GM21619 (cell line): ENCODE data around the gene LAMA1.

ENCODE experiments used
- ATAC-seq: cut with Tn5 transposase; IDR thresholded peaks from one replicate; pipeline ENCODE4 v1.9.1; 2021; ENCODE audit not compliant: unreplicated experiment

Gene LAMA1

DNA sequence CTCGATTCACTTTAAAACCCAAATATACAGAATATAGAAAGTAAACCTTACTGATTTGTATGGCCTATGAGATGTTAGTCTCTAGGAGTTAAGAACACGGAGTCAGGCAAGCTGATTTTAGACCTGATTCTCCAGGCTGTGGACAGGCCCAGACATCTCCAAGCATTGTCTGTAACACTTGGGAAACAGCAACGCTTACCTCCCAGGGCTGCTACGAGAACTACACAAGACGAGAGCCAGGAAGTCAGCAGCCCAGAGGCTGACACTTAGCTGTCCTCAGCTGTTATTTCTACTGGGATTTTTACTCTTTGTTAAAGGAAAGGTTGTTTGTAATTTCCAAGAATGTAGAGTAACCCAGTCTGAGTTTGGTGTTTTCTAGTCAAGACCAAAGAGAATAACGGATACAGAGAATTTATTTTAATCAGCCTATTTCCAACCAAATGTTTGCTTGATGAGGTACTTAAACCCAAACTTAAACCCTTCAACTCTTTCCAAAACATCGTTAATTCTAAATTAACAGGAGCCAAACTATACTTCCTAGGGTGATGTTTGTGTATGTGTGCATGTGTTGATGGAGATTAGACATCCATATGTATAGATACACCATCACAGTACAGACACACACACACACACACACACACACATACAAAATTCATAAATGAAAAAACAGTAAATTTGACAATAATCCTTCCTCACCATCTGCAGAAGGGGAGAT lies 123.4 kb downstream of the LAMA1 start:
- ATAC-seq = no peak

DNA sequence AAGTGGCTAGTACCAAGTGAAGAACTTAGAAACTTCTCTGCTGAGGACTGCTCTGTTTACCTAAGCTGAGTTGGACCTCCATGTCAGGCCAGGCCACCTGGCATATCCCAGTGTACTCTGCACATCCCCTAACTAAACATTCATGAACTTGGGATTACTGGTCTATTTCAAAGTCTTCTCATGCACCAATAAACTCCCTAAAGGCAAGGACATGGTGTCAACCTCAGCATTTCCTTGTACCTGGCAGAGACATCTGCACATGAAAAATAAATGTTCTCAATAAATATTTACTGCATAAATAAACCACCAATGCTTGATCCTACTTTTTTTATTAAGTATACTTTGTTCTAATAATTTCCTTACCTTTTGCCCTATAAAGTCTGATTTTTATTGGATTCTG lies 124.8 kb downstream of the LAMA1 start:
- ATAC-seq = no peak

DNA sequence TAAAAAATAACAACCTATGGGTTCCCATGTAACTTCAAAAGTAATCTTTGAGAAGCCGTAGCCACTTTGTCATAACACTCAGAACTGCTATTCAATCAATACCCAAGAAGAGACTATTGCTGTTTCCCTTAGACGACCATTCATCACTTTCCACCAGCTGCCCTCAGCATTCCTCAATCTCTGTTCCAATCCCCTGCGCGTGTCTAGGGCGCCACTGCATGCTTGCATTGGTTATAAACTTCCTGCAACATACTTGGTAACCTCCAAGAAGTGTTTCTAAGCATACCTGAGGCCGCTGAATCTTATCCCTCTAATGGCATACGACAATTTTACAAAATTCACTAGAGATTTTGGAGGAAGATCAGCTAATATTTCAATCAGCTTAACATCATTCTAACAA lies 134.2 kb downstream of the LAMA1 start:
- ATAC-seq = no peak

DNA sequence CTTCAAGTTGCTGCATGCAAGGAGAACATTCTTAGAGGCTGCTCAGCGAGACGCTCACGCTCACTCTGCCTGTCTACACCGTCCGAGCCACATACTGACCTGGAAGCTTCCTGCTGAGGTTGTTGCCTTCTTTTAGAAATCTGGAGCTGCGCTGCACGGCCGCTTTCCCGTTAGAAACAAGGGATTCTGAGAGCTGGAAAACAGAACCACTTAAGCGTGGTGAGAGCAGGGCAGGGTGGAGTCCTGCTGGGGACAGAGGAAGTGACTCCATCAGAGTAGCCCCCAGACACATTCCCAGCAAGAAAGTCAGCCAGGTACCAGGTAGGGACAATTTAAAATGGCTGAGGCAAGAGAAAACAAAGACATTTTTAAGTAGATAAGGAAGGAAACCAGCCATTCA lies 135.2 kb downstream of the LAMA1 start:
- ATAC-seq = no peak

DNA sequence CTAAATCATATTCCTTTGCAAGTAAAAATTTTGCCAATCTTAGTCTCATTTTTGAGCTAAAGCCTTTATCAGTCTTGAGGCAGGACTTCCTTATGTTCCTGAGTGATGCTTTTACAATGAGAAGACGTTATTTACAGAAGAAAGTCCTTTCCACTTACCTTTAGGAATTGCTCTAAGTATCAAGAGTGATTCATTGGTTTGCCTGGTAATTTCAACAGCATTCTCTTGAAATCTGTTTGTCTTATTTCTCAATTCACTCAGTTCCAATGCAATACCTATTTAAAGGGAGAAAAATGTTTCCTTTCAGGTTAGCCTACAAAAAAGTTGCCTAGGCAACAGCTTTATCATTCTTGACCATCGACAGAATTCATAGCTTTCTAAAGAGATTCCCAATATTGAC lies 137.2 kb downstream of the LAMA1 start:
- no peak for ATAC-seq

DNA sequence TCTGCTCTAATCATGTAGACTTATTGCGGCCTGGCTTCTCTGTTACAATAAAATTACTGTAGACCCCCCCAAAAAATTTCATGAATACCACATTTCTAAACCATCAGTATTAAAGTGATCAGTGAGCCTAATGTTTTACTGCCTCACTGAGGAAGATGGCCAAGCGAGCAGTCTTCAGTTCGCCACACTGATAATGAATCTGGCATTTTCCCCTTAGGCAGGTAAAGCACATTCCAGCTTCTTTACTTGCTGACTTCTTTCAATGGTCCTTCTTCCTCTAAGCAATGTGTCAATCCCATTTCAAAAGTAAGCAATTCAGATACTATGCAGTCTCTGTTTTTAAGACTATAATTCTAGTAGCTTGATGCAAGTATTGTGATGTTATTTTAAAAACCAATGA lies 137.6 kb downstream of the LAMA1 start:
- ATAC-seq = no peak

DNA sequence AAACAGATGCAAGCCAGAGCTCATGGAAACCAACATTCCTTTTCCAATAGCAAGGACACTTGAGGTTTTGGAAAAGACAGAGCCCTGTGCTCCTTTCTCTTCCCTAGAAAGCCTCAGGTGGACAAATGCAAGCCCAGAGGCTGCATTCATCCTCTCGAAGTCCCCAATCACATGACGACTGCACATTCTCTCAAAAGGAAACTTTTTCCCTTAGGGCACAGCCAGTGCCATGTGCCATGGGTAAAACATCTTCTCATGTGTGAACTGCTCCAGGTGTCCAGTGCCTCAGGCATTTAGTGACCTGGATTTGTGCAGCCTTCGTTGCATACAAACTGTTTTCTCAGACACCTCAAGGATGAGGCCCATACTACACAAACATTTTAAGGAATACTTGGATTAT lies 140.7 kb downstream of the LAMA1 start:
- no peak for ATAC-seq

DNA sequence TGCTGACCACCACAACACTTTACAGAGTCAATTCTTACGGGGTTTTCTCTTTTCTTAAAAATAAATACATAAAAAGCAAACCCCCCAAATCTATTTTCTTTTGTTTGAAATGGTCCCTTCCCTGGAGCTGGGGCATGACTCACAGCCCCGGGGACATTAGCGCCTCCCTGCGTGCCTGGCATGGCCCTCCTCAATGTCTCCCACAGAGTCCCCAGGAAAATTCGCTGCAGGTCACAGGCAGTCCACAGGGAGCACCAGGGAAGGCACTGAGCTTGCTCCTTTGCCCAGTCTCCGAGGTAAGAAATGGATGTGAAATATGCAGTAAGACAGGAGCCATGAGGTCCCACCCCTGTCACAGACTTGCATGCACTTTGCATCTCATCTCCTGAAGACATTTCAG lies 142.5 kb downstream of the LAMA1 start:
- ATAC-seq = no peak

DNA sequence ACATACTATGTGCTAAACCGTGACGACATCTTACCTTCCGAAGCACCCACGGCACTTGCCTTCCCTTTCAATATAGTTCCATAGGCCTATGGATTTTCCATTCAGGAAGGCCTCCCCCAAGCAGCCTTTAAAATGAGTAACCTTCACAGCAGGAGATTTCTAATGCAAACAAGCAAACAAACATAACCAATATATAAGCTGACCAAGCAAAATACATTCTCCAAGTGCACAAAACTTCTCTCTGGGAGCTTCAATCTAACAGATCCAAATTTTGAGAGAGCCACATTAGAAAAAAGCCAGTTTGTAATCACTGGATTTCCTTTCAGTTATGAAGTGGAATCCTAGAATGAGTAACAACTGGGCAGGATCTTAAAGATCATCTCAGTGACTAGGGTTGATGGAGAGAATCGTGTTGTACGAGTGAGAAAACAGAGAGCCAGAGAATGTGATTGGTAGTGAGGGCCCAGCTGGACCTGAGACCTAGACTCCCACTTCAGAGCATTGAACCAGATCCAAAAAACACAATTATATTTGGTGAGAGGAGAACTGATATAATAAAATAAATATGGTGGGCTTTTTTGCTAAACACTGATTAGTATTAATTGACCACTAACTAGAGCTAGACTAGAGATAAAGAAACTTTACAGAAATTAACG lies 145.6 kb downstream of the LAMA1 start:
- no peak for ATAC-seq

DNA sequence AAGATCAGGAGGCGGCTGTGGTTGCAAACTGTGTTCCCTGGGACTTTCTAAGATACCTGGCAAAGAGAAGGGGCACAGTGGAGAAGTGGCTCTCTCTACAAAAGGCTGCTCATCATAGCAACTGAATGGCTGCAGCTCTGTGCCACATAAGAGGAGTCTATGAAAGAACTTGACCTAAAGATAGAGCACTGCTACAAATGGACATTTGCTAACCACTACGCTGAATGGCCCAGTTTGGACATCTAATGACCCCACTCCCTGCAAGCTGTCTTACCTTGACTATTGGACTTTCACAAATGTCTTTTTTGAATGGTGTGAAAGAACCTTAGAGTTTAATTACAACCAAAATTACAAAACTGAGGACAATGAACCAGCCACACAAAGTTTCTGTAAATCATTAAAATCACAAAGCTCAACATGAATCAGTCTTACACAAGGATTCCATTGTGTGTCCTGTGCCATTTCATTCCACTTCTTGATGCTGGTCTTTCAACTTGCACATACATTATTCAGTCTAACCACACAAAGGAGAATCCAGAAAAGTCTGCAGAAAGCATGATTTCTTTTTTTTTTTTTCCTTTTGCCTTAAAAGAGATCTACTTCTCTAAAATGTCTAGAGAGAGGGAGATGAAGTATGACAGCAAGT lies 154.0 kb downstream of the LAMA1 start:
- ATAC-seq = no peak

DNA sequence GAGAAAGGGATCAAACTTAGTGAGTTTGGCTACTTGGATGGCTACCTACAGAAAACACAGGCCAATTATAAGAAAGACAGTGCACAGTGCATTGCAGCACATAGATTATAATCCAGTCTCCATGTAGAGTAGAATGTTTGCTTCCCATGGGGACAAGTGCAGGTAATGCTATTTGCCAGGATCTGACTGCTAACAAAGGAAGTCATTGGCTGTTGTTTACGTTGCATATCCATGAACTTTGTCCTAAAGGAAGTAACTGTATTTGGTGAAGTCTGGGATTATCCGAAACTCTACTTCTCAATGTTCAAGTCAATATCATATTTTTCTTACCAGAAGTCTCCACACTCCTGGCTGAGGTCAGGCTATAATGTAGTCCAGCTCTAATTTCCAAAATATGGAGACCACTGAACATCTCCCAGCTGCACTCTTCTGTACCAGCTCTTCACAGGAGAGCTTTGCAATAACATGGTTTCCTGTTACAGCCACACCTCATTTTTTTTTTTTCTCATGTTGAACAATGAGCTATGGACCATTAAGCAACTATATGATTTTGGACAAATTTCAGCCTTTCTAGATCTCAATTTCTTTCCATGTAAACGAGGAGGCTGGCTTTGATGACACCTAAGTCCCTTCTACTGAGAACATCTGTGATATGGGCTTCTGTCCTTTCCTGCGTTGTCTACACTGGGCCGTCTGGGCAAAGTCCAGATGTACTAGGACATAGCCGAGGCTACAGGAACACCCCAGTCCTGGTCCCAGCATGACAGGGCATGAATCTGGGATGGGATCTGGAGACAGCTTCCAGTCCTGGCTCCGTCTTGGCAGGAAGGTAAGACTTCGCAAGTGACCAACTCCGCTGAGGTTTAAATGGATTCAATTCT lies 154.8 kb downstream of the LAMA1 start:
- no peak for ATAC-seq

DNA sequence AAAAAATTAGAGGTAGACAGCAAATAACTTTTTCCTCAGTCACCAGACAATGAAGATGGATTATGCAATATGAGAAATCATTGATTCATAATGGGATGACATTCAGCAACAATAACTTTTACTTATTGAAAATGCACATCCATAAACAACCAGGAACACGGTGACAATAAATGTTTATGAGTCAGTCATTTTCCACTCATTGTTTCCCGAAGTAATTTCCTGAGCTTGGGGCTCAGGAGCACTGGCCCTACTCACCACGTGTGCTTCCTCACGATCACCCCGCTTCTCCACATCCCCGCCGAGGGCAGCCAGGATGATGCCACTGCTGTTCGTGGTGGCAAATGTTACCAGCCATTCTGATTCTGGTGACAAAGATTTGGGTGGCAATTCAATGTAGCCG lies 156.3 kb downstream of the LAMA1 start:
- ATAC-seq = no peak

DNA sequence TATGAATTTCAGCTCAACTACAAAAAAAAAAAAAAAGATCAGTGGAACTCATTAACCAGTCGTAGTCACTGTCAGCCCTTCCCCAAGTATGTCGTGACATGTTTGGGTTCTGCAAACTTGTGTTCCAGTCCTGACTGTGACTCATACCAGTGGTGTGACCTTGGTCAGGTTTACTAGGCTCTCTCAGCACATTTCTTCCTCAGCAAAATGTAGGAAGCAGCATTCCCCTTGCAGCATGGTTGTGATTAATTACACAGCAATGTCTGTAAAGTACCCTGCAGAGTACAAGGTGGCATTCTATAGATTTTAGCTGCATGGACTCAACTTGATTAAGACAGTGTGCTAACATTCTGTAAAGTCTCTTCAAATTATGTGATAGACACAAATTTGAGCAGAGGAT lies 156.9 kb downstream of the LAMA1 start:
- no peak for ATAC-seq

DNA sequence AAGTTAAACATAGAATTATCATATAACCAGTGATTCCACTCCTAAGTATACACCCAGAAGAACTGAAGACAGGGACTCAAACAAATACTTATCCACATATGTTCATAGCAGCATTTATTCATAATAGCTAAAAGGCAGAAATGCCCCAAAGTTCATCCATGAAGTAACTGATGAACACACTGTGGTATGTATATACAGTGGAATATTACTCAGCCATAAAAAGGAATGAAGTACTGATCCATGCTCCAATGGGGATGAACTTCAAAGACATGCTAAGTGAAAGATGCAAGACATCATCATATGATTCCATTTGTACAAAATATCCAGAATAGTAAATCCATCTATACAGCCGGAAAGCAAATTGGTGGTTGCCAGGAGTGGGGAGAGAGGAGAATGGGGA lies 157.5 kb downstream of the LAMA1 start:
- ATAC-seq = no peak

DNA sequence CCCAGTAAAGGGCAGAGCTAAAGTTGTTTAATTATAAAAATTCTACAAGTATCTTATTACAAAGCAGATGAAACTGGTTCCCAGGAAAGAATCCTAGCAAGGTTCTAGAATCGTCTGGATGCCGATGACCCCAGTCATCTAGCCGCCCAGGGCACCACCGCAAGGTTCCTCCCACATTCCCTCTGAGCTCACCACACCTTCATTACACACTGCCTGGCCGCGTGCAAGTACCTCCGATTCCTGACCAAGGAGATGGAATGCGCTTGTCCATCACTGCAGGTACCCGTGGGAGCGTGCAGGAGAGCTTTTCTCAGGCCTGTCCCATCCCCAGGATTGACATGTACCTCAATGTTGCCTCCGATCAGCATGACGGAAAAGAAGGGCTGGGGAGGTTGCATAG lies 158.5 kb downstream of the LAMA1 start:
- ATAC-seq = no peak

DNA sequence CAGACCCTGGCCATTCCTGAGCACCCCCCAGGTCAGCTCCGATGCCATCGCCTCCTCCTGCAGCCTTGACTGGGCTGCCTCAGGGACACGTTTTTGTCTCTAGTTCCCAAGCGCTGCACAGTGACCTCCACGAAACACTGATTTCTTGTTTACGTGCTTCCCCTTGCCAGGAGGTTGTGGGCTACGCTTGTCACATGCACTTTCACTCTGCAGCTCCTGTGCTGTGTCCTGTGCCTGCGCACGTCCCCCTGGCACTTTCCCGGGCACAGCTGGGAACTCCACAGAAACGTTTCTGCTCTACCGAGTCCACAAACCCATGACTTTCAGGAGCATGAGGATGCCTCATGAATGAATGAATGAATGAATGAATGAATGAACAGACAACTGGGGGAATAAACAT lies 160.6 kb downstream of the LAMA1 start:
- ATAC-seq = no peak

DNA sequence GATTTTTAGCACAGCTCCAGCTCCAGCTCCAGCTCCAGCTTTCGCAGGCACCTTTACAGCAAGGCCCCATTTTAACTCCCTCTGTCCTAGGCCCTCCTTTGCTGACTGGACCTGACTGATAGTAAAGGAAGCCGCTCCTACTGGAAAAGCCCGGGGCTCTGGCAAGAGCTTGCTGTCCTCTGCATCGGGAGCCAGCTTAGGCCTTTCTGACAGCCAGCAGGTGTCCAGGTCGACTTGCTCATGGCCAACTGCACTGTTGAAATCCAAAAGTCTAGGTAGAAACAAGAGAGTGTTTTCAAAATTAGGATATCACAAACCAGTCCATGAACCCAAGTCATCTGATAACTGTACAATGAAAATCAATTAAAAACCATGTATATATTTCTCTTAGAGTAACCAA lies 161.1 kb downstream of the LAMA1 start:
- ATAC-seq = no peak

DNA sequence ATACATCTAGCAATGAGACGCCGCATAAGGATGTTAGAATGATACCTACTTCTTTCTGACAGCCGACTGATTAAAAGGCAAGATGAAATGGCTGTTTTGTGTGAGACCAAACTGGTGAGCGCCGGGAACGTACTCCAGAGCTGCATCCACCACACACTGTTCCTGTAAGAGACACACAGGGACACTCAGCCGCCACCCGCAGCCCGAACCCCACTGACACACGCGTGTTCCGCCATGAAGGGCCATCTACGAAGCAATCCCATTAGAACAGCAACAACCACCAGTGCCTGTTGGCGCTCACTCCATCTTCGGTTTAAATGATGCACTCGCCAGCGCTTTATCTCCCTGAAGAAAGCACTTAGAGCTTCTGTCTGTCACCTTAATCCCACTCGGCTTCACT lies 162.3 kb downstream of the LAMA1 start:
- no peak for ATAC-seq

DNA sequence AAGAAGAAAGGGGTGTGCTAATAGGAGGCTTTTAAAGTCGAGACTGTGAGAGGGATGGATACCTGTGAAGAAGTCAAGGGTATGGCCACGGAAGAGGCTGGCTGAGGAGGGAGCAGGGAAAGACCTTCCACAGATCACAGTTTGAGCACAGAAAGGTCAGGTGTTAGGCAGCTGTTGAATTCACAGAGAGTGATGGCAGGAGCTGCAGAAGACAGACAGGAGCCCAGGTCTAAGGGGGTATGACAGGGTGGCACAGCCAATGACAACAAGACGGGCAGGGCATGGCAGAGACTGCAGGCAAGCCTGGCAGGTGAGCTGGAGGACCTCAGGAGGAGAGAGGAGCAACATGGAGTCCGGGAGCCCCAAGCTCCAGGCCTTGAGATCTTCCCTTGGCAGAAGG lies 163.1 kb downstream of the LAMA1 start:
- ATAC-seq = no peak

DNA sequence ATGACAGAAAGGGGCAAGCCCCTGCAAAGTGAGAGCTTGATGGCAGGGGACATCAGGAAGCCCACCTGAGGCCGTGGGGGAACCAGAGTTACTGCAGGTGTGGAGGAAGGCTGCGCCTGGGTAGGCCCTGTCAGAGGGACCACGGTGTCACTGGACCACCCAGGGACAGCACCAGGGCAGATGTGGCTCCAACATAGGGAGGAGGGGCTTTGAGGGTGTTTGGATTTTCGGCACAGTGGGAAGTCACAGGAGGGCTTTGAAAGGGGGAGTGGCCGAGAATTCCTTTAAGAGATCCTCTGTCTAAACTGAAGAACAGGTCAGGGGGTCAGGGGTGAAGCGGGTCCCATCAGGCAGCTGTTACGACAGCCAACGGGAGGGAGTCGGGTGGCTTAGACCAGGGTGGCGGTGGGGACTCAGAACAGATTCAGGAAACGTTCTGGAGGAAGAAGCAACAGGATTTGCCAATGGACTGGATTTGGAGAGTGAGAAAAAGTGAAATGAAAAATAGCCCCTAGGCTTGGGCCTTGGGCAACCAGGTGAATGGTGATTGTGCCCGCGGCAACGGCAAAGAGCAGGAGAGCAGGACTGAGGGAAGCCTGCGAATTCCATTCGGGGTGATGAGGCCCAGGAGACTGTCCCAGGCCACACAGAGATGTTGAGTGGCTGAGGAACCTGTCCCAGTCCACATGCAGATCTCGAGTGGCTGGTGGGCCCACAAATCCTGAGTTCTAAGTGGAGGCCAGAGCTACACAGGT lies 166.1 kb downstream of the LAMA1 start:
- no peak for ATAC-seq

DNA sequence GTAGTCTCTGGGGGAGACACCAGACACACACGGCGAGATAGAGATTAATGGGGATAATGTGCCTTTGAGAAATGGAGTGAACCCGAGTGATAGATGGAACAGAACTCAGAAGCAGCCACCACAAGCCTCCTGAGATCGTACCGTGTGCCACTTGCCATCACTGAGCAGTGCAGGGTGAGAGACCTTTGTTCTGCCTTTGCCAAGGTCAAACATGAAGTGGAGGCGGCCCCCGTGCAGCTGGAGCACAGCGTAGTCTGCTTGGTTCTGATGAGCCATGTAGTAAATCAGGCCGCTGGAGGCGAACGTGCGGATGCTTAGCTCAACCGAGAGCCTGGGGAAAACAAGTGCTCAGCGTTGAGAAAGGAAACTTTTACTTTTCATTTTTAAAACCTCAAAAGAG lies 167.0 kb downstream of the LAMA1 start:
- no peak for ATAC-seq
